K562 (cell line): Measurements from ENCODE around the gene HOXD1. TPM values are rescaled to one million over a fixed set of nuclear protein-coding genes. Genes with fewer than 3 reads are reported as not detected.

Experiments used
- BCLAF1 ChIP-seq, 2 experiments: fragments of 450-650 bp in 1 of 2; IDR thresholded peaks; 2 replicates each; pipeline ENCODE4 v1.6.1; 2011 to 2017; ENCODE audit warnings: low read depth in 2 of 2, antibody characterized with exemption in 1 of 2, borderline replicate concordance in 1 of 2, low read length in 1 of 2, mild to moderate bottlenecking in 1 of 2, mixed read lengths in 1 of 2; ENCODE audit not compliant: control insufficient read depth in 1 of 2
- CREB3L1 ChIP-seq: fragments of 450-650 bp; IDR thresholded peaks from 2 replicates; pipeline ENCODE4 v1.6.1; 2014; ENCODE audit warnings: low read depth, mild to moderate bottlenecking, moderate library complexity, borderline replicate concordance
- ELF1 ChIP-seq: fragments of 200-800 bp; sonication (Bioruptor generic); IDR thresholded peaks from 2 replicates; pipeline ENCODE4 v1.6.1; 2016; ENCODE audit warnings: missing genetic modification characterization, missing compliant biosample characterization
- HNRNPH1 ChIP-seq: fragments of 200-400 bp; formaldehyde crosslinking; optimal IDR thresholded peaks from 2 replicates; pipeline ENCODE3; 2017; ENCODE audit warnings: low read depth, mild to moderate bottlenecking, low read length, moderate library complexity
- NFRKB ChIP-seq: fragments of 450-650 bp; IDR thresholded peaks from 2 replicates; pipeline ENCODE4 v1.6.1; 2016; ENCODE audit warnings: low read depth
- NONO ChIP-seq, 2 experiments: fragments of 200-400 bp in 1 of 2; fragments of 450-650 bp in 1 of 2; formaldehyde crosslinking in 1 of 2; IDR thresholded peaks; 2 replicates each; pipeline ENCODE4 v1.6.1; 2017; ENCODE audit warnings: low read depth in 2 of 2, mild to moderate bottlenecking in 2 of 2, moderate library complexity in 2 of 2, low read length in 1 of 2
- SREBF1 ChIP-seq: fragments of 150-350 bp; IDR thresholded peaks from 2 replicates; pipeline ENCODE4 v1.6.1; 2014; ENCODE audit warnings: antibody characterized with exemption, low read depth, low read length, borderline replicate concordance
- STAT5A ChIP-seq: IDR thresholded peaks from 2 replicates; pipeline ENCODE4 v1.6.1; 2012; ENCODE audit warnings: low read length, inconsistent platforms, borderline replicate concordance
- TBP ChIP-seq: optimal IDR thresholded peaks from 2 replicates; pipeline ENCODE3; 2011; ENCODE audit warnings: low read depth, low read length, improper control_type of control experiment
- TCF15 ChIP-seq: fragments of 250-450 bp; sonication (Bioruptor Pico); IDR thresholded peaks from 2 replicates; pipeline ENCODE4 v1.8.0; 2022; ENCODE audit warnings: moderate library complexity, mild to moderate bottlenecking, inconsistent platforms
- ZEB2 ChIP-seq: fragments of 450-650 bp; IDR thresholded peaks from 2 replicates; pipeline ENCODE4 v1.6.1; 2016
- ZKSCAN1 ChIP-seq: fragments of 150-350 bp; IDR thresholded peaks from 2 replicates; pipeline ENCODE4 v1.6.1; 2016; ENCODE audit warnings: low read depth, low read length
- ZNF124 ChIP-seq: sonication (generic); formaldehyde crosslinking; IDR thresholded peaks from 2 replicates; pipeline ENCODE4 v1.8.1; 2022; ENCODE audit warnings: missing genetic modification reagents
- ZNF143 ChIP-seq: sonication (generic); formaldehyde crosslinking; IDR thresholded peaks from 2 replicates; pipeline ENCODE4 v1.9.0; 2022; ENCODE audit warnings: mild to moderate bottlenecking, missing genetic modification reagents
- ZNF280B ChIP-seq: fragments of 250-450 bp; sonication (Bioruptor Pico); IDR thresholded peaks from 2 replicates; pipeline ENCODE4 v1.5.1; 2021; ENCODE audit warnings: mild to moderate bottlenecking
- ZNF398 ChIP-seq: fragments of 250-450 bp; sonication (Bioruptor Pico); IDR thresholded peaks from 2 replicates; pipeline ENCODE4 v1.8.0; 2021; ENCODE audit warnings: moderate library complexity, mild to moderate bottlenecking, inconsistent platforms
- ZNF830 ChIP-seq: fragments of 250-450 bp; sonication (Bioruptor Pico); IDR thresholded peaks from 2 replicates; pipeline ENCODE4 v1.5.0; 2021; ENCODE audit warnings: mild to moderate bottlenecking
- polyA plus RNA-seq, 8 experiments: library from polyadenylated mRNA; depleted of rRNA in 4 of 8; stranded (reverse) in 5 of 8; unstranded in 3 of 8; fragments of >200 nt; fragmentation: Nextera tagmentation in 2 of 8; fragmentation: Illumina TruSeq in 1 of 8; extraction: Ambion mirVana in 2 of 8; extraction: Trizol in 1 of 8; gene quantifications; 2 replicates each; pipeline versions ENCODE4 v1.2.1 to v1.2.3, GENCODE V29; 2011 to 2014; ENCODE audit warnings: inconsistent platforms in 1 of 8, missing spikeins in 1 of 8
- total RNA-seq, 7 experiments: library from RNA; depleted of rRNA in 6 of 7; stranded (reverse); fragments of >200 nt in 6 of 7; fragmentation: Illumina TruSeq in 2 of 7; extraction: Trizol in 2 of 7; gene quantifications; 2 replicates each; pipeline versions ENCODE4 v1.2.1 to v1.2.3, GENCODE V29; 2011 to 2021; ENCODE audit warnings: low replicate concordance in 1 of 7

Gene HOXD1
- total and polyA plus RNA-seq, 9 of the 15 experiments (the other 6 are each of a cell fraction or from before 2014, with no cell fraction given), result not detected

GRCh38 chr2:176140513-176141317 lies 47.8 kb upstream of the HOXD1 start (continued):
- no peak for TF ChIP-seq ZNF280B (CRISPR knock-in tag)
- TF ChIP-seq SREBF1, result no peak
- TF ChIP-seq ZEB2, result no peak
- TF ChIP-seq ZKSCAN1, result no peak
- no peak for TF ChIP-seq TBP
- TF ChIP-seq NFRKB, result no peak
- TF ChIP-seq ZNF143 (CRISPR knock-in tag), result peak; percentile 38; the same call in 1 of the 2 replicates
- TF ChIP-seq TCF15 (CRISPR knock-in tag), result no peak
- TF ChIP-seq CREB3L1, result peak; percentile 60; the same call in 1 of the 2 replicates
- no peak for TF ChIP-seq ZNF398 (CRISPR knock-in tag)
- no peak for TF ChIP-seq BCLAF1 (IDR thresholded peaks at IDR 0.05; ENCODE audit: borderline replicate concordance in 1 of 2, control insufficient read depth in 1 of 2, low read depth in 2 of 2, low read length in 1 of 2)
- TF ChIP-seq HNRNPH1, result no peak
- no peak for TF ChIP-seq NONO (IDR thresholded peaks at IDR 0.05; ENCODE audit: low read depth in 2 of 2, low read length in 1 of 2)
- peak; percentile 78 for TF ChIP-seq ELF1 (tag)
- no peak for TF ChIP-seq ZNF124 (CRISPR knock-in tag)
- no peak for TF ChIP-seq STAT5A
- TF ChIP-seq ZNF830 (CRISPR knock-in tag), result no peak
